Measurements from ENCODE around the gene CLEC4M.
"Not testable (repeated sequence)": the region's sequence is repeated elsewhere in the genome, so short reads cannot be mapped to it uniquely, and the experiment has no call there.

Gene CLEC4M

DNA sequence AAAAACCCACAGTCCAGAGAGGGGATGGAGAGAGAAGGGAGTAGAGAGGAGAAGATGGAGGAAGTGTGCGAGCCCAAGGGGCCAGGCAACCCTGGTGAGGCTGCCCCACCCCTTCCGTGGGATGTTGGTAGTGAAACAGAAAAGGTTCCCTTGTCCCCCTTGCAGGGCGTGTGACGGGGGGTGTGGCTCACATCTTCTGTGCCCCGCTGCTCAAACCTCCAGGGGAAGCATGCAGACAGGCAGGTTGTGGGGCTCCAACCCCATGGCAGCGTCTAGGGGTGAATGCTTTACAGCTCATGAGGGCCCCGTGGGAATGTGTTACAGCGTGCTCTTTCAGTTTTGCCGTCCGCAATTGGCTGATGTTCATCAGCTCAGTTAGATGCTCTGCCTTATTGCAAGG lies 52.3 kb downstream of the CLEC4M start:
- DNase-seq (ENCODE audit: low spot score): no peak

DNA sequence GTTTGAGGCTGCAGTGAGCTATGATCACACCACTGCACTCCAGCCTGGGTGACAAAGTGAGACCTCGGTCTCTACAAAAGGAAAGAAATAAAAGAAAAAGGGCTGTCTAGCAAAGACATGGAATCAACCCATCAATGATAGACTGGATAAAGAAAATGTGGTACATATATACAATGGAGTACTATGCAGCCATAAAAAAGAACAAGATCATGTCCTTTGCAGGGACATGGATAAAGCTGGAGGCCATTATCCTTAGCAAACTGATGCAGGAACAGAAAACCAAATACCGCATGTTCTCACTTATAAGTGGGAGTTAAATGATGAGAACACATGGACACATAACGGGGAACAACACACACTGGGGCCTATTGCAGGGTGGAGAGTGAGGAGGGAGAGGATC lies 53.0 kb downstream of the CLEC4M start:
- DNase-seq (ENCODE audit: low spot score): not testable (repeated sequence)

DNA sequence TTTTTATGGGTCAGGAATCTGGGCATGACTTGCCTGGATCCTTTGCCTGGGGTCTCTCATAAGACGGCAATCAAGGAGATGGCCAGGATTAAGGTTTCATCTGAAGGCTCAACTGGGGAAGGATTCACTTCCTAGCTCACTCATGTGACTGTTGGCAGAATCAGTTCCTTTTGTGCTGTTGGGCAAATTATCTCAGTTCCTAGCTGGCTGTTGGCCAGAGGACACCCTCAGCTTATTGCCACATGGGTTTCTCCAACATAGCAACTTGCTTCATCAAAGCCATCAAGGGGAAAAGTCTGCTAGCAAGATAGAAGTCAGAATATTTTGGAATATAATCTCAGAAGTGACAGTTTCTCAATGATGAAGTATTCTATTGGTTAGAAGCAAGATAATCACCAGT lies 54.8 kb downstream of the CLEC4M start:
- no peak for DNase-seq (ENCODE audit: low spot score)

DNA sequence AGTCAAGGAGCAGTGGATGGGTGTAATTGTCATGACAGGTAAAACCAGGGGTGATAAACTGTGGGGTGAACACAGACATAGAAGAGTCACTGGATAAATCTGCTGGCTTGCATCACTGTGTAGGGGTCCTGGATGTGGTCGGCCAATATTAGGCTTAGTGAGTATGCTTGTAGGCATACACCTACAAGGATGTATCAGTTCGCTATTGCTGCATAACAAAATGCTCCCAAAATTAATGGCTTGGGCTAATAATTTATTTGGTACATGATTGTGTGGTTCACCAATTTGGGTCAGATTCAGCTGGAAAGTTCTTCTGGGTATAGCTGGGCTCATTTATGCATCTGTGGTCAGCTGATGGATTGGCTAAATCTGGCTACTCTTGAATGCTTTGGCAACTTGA lies 55.8 kb downstream of the CLEC4M start:
- no peak for DNase-seq (ENCODE audit: low spot score)
